ENCODE data around the gene ZNF202. TPM values are rescaled to one million over a fixed set of nuclear protein-coding genes. Genes with fewer than 3 reads are reported as not detected.

Gene ZNF202
- total and polyA plus RNA-seq, 10 donors: 6.3 to 18.6 (median 12.5) TPM

GRCh38 chr11:123707606-123708205 lies 33.8 kb downstream of the ZNF202 start:
- Histone ChIP-seq H3K27me3 (replicated peaks in 1 of 7) (peaks cover 0 to 19% (median 0%) of the 10 kb centered on the region in 7 donors), H3K4me3 (no peak overlapping the region), H3K4me1 (no peaks in the 10 kb centered on the region), H3K36me3 (no peaks in the 10 kb centered on the region), H3K27ac (no peak overlapping the region), H3K9me3 (peaks cover 0 to 3% (median 0%) of the 10 kb centered on the region in 8 donors)
- no peak for DNase-seq
- no peak for TF ChIP-seq POLR2AphosphoS5 (IDR thresholded peaks at IDR 0.05)
- TF ChIP-seq, protein P1, sequence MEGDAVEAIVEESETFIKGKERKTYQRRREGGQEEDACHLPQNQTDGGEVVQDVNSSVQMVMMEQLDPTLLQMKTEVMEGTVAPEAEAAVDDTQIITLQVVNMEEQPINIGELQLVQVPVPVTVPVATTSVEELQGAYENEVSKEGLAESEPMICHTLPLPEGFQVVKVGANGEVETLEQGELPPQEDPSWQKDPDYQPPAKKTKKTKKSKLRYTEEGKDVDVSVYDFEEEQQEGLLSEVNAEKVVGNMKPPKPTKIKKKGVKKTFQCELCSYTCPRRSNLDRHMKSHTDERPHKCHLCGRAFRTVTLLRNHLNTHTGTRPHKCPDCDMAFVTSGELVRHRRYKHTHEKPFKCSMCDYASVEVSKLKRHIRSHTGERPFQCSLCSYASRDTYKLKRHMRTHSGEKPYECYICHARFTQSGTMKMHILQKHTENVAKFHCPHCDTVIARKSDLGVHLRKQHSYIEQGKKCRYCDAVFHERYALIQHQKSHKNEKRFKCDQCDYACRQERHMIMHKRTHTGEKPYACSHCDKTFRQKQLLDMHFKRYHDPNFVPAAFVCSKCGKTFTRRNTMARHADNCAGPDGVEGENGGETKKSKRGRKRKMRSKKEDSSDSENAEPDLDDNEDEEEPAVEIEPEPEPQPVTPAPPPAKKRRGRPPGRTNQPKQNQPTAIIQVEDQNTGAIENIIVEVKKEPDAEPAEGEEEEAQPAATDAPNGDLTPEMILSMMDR (IDR thresholded peaks at IDR 0.05 in 8 of 11, conservative IDR thresholded peaks at IDR 0.05 in 3 of 11): peak in 9 of 11 experiments; percentile 2 to 69 (median 59)
- 9 to 14% (median 9%) methylated on average over 8 of the region's 8 CpGs for WGBS, 5 donors
- intact Hi-C loops (cut with DNase I; ENCODE audit: low total_unique reads): loop anchor here (5.0 to 10.0 kb wide), 2 partner anchors 65 to 133 kb away; no protein-coding TSS in a partner anchor

- Histone ChIP-seq H3K27me3 (replicated peaks in 1 of 7) (peaks cover 0 to 21% (median 0%) of the 10 kb centered on the region in 7 donors), H3K27ac (no peak overlapping the region), H3K9me3 (no peaks in the 10 kb centered on the region), H3K4me3 (no peak overlapping the region), H3K36me3 (no peaks in the 10 kb centered on the region), H3K4me1 (no peaks in the 10 kb centered on the region)
- intact Hi-C loops (cut with DNase I; ENCODE audit: low total_unique reads): loop anchor here (5.0 to 10.0 kb wide), 2 partner anchors 65 to 132 kb away; no protein-coding TSS in a partner anchor
- DNase-seq: no peak
- 79 to 93% (median 90%) methylated on average over 3 of the region's 3 CpGs for WGBS, 5 donors
- TF ChIP-seq, protein P1 (IDR thresholded peaks at IDR 0.05 in 8 of 11, conservative IDR thresholded peaks at IDR 0.05 in 3 of 11): no peak
- TF ChIP-seq POLR2A (IDR thresholded peaks at IDR 0.05): no peak
- no peak for TF ChIP-seq POLR2AphosphoS5 (IDR thresholded peaks at IDR 0.05)
Observed at GRCh38 chr11:123707206-123707605, 34.3 kb downstream of the ZNF202 start.

DNA sequence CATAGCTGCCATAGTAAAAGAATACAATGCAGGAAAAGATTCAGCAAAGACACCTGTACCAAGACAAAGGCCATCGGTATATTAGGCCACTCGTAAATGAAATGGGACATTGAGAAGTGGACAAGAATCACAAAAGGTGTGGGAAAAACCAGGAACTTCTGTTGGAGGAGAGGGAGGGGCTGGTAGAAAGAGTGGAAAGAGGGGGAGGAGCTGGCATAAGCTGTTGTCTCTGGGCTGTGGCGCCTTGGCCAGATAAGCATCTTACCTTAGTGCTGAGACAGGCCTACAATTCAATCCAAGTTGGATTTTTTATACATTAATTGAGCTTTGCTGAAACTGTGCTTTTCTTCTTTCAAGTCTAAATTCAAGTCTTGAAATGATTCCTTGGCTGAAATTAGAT lies 37.1 kb downstream of the ZNF202 start:
- Histone ChIP-seq H3K27ac (no peak overlapping the region), H3K27me3 (replicated peaks in 1 of 7) (peaks cover 0 to 8% (median 0%) of the 10 kb centered on the region in 7 donors), H3K4me1 (no peaks in the 10 kb centered on the region), H3K4me3 (no peak overlapping the region), H3K36me3 (no peaks in the 10 kb centered on the region), H3K9me3 (no peaks in the 10 kb centered on the region)
- WGBS, 5 donors: 90 to 96% (median 93%) methylated on average over 3 of the region's 3 CpGs
- no peak for TF ChIP-seq POLR2A (IDR thresholded peaks at IDR 0.05)
- TF ChIP-seq POLR2AphosphoS5 (IDR thresholded peaks at IDR 0.05): no peak
- TF ChIP-seq, protein P1 (IDR thresholded peaks at IDR 0.05 in 8 of 11, conservative IDR thresholded peaks at IDR 0.05 in 3 of 11): no peak
- intact Hi-C loops (cut with DNase I; ENCODE audit: low total_unique reads): loop anchor here (10.0 kb wide), 1 partner anchor 130 kb away; no protein-coding TSS in a partner anchor
- DNase-seq: no peak

DNA sequence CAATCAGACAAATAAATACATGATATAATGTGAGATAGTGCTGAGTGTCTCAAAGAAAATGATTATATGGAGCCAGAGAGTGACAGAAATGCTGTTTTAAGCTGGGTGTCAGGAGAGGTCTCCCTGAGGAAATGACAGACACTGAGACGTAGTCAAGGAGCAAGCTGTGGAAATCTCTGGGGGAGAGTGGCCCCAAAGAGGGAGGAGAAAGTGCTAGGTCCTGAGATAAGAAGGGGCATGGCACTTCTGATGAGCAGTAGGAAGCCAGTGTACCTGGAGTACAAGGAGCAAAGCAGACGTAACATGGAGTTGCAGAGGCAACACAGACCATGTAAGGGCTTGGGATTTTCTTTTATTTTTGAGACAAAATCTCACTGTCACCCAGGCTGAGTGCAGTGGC lies 38.8 kb downstream of the ZNF202 start:
- H3K4me3 ChIP-seq: no peak overlapping the region
- no peaks in the 10 kb centered on the region for H3K4me1 ChIP-seq
- intact Hi-C loops (cut with DNase I; ENCODE audit: low total_unique reads): loop anchor here (10.0 kb wide), 1 partner anchor 128 kb away; no protein-coding TSS in a partner anchor
- no peaks in the 10 kb centered on the region for H3K36me3 ChIP-seq
- H3K27ac ChIP-seq: no peak overlapping the region
- WGBS, 5 donors: 60 to 85% (median 68%) methylated on average over 2 of the region's 2 CpGs
- no peaks in the 10 kb centered on the region for H3K9me3 ChIP-seq
- H3K27me3 ChIP-seq (replicated peaks in 1 of 7): peaks cover 0 to 11% (median 0%) of the 10 kb centered on the region in 7 donors
- no peak for DNase-seq
- TF ChIP-seq POLR2AphosphoS5 (IDR thresholded peaks at IDR 0.05): no peak
- no peak for TF ChIP-seq POLR2A (IDR thresholded peaks at IDR 0.05)
- TF ChIP-seq, protein P1 (IDR thresholded peaks at IDR 0.05 in 8 of 11, conservative IDR thresholded peaks at IDR 0.05 in 3 of 11): no peak
